GM08714 (cell line): ENCODE results near the gene STRIP1.

ENCODE experiments used
- H3K4me3 ChIP-seq: fragments of 200-500 bp; sonication (Bioruptor generic); 2 replicates; pipeline ENCODE4 v1.5.1; 2014; ENCODE audit warnings: mild to moderate bottlenecking, low read length, inconsistent platforms
- ZNF274 ChIP-seq: IDR thresholded peaks from 2 replicates; pipeline ENCODE4 v1.6.1; 2012; ENCODE audit warnings: mild to moderate bottlenecking, low read depth, low read length

The STRIP1 gene

DNA sequence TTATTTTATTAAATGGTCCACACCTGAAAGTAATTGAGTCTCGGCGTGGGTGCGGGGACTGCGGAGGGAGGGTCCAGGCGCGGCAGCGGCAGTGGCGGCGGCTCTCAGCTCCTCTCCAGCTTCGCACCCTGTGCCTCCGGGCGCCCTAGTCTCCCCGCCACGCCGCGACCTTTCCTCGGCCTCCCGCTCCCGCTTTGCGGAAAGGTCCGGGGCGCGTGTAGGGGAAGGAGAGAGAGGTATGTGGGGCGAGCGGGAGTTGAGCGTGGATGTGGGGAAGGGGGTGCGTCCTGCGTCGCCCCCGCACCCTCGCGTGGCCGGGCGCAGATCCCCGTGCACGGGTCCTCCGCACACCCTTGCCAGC is 49.4 kb downstream of the STRIP1 start:
- TF ChIP-seq ZNF274, result no peak
- H3K4me3 ChIP-seq, result peak overlapping the region; percentile 41; the same call in 1 of the 2 replicates

DNA sequence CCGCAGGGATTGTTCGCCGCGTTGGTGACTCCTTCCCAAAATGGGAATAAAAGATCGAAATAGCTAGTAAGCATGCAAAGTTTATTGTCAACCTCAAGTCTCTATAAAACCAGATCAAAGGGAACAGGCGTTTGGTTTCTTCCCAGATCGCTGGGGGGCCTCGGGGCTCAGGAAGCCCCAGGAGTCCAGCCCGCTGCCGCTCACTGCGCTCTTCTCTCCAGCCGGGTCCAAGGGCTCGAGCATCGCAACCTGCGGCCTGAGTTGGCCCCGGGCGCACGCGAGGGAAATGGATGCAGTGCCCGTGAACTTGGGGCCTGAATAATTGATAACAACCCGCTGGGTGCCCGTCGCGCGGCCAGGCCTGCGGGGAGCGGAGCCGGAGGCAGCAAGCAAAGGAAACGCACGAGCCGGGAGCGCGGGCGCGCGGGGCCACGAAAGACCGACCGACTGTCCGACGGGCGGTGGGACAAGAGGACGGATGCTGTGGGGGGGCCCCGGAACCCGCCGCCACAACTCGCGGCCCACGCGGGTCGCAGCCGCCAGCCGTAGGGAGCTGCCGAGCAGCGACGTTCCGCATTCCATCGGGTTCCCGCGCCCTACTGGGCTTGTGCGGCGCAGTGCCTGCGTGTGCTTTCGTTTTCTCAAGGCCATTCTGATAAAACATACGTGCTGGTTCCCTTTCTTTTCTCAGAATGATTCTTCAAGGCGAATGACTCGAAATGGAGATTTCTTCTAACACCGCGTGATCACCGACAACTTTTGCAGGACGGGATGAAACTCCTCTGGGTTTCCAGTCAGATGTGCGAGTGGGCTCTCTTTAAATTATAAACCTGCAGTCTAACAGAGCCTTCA is 50.0 kb downstream of the STRIP1 start:
- H3K4me3 ChIP-seq, result peak overlapping the region; percentile 41; the same call in 1 of the 2 replicates
- no peak for TF ChIP-seq ZNF274

DNA sequence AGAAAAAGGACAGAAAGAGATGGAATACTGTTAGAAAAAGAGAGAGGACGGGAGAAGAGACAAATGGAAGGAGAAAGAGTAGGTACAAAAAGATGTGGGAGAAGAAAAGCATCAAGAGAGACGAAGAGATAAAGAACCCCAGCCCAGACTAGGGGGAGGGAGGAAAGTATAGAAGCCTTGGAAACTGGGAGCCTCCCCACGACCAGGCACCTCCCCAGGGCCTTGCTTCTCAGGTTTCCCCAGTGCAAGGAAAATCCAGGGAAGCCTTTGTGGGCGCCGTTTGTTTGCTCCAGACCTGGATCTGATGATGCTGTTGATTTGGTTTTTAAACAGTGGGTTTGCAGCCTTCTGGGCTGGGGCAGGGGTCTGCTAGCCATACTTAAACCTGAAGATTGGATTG is 51.2 kb downstream of the STRIP1 start:
- no peak for TF ChIP-seq ZNF274
- no peak overlapping the region for H3K4me3 ChIP-seq

DNA sequence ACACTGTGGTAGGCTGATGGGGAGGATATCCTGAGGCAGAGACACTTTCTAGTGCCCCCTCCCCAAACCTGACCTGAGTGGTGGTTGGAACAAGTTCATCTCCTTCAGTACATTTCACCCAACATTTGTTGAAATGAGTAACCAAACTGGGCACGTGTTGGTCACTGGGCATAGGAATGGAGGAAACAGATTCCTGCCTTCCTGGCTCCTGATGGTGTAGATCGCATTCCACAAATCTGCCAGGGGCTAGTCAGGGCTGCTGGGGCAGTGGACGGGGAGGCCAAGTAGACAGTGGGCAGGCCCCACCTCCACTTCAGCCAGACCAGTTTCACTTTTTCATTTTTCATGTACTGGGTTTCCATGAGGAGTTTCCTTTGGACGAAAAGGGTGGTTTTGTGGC is 52.5 kb downstream of the STRIP1 start:
- no peak overlapping the region for H3K4me3 ChIP-seq
- no peak for TF ChIP-seq ZNF274

DNA sequence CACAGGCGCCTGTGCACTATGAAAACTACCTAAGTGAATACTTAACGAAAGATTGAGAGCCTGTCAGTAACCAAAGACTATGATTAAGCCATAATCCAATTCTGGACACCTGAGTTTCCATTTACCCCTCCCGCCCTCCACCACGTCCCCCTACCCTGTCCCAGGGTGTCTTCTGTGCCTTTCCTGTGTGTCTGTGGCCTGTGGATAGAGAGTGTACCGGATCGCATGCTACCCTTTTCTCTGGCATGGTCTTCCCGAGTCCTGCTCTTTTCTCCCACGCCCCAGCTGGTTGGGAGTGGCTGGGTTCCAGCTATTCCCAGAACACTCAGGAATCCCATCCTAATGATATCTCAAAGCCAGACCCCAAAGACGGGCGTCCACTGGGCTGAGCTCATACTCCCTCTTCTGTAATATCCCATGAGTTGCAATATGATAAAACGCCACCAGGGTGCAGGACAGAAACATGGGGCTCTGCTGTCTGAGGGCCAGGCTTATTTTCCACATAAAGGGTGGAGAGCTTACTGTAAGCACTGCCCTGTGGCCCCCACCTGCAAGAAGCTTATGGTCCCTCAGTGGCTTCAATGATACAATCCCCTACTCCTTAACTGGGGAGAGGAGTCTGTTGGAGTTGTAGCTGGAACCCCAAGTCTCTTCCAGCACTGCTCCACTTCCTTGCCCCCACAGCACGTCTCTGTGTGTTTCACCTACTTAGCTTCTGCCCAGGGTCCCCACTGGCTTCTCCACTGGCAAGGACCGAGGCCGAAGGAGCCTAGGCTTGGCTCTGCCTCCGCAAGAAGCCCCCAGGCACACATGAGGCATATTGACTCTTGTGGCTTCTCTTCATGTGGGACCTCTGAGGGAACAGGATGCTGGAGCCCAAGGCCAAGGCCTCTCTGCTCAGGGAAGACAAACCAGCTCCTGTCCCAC is 53.7 kb downstream of the STRIP1 start:
- no peak overlapping the region for H3K4me3 ChIP-seq
- TF ChIP-seq ZNF274, result no peak

DNA sequence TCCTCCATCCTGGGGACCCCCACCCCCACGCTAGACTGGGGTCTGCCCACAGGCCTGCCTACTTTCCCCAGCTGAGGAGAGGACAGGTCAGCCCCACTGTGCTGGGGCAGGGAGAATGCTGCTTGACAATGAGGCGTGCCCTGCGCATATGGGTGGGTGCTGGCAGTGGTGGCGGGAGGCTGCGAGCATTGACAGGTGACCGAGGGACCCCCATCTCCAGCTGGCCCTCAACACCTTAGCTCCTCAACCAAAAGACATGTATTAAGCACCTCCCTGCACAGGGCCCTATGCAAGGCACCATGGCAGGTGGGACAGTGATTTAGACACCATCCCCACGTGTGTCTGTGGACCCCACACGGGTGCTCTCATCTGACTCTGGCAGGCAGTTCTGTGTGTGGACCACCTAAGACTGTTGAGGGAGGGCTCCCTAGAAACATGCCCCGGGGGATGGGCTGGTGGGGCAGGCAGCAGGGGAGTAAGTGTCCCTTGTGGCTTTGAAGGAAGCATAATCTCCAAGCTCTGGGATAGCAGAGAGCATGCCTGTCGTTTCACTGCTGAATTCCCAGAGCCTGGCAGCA is 54.4 kb downstream of the STRIP1 start:
- TF ChIP-seq ZNF274, result no peak

DNA sequence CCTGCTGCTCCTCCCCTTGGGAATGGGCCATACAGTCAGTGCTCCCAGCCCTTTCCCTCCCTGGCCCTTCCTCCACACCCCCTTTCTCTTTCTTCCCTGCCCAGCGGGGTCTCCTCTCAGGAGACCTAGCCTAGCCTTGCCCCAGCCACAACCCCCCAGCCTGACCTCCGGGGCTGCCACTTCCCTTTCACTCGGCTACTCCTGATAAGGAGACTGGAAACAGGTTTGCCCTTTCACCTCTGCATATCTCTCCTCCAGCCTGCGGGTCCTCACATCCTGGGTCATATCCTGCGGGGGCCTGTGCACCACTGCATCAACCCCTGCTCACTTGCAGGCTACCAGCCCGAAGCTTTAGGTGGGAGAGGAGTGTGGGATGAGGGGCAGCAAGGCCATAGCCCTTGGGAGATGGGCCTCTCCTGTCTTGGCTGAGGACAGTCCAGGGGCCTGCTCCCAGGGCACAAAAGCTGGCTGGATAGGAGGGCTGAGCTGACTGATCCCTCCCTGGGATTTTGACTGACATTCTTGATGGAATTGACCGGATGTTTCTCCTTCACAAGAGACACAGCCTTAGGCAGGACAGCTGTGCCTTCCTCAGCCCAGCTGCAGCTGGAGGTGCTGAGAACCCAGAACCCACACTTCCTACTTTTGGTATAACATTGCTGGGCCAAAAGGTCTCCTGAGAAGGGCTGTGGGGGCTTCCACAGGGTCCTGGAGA is 55.3 kb downstream of the STRIP1 start:
- TF ChIP-seq ZNF274, result no peak

More for the DNA sequence above, 54.4 kb downstream of the STRIP1 start:
- no peak overlapping the region for H3K4me3 ChIP-seq

DNA sequence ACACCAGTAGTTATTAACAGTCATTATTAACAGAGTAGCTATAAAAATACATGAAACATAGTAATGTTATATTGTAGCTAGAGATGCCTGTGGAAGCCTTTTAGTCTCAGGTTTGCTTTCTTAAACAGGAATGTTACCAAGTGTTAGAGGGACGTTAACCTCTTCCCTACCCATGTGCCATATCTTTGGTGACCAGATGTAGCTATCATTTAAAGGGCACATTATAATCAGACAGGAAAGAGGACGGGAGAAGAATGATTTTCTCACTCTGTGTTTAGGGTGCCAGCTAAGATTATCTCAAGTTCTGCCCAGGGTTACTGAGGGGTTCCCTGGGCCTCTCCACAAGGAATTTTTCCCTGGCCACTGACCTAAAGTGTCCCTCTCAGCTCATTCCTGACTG is 57.0 kb downstream of the STRIP1 start:
- no peak overlapping the region for H3K4me3 ChIP-seq

More for the DNA sequence above, 55.3 kb downstream of the STRIP1 start:
- no peak overlapping the region for H3K4me3 ChIP-seq

DNA sequence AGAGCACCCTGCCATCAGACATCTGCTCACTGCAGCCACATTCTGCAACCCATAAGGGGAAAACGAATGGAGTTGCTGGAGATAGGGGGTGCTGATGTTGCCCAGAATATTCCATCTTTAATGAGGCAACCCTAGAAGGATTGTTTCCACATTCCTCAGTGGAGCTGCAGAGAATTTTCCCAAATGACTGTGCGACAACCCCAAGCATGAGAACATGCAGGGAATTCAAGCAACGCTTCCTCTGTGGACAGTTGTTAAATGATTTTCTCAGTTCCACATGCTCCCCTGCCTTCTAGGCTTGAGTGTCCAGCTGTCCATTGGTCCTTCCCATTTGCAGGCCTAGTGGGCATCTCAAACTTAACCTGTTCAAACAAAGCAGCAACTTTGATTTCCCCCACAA is 57.4 kb downstream of the STRIP1 start:
- no peak for TF ChIP-seq ZNF274
- H3K4me3 ChIP-seq, result no peak overlapping the region

More for the DNA sequence above, 57.0 kb downstream of the STRIP1 start:
- no peak for TF ChIP-seq ZNF274

DNA sequence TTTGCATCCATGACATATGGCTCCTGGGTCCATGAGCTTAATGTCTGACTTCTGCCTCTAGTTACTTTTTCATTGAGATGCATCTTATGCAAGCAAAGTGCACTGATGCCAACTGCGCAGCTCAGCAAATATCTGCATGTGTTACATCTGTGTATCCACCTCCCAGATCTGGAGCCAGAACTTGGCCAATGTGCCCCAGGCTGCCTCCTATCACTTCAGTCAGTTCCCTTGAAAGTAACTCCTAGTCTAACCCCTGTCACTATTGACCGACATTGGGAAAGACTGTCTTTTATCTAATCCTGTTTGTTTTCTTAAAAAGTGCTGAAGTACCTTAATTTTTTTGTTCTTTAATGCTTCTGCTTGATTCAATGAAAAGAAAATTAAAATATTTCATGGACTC is 58.6 kb downstream of the STRIP1 start:
- TF ChIP-seq ZNF274, result no peak
- no peak overlapping the region for H3K4me3 ChIP-seq

DNA sequence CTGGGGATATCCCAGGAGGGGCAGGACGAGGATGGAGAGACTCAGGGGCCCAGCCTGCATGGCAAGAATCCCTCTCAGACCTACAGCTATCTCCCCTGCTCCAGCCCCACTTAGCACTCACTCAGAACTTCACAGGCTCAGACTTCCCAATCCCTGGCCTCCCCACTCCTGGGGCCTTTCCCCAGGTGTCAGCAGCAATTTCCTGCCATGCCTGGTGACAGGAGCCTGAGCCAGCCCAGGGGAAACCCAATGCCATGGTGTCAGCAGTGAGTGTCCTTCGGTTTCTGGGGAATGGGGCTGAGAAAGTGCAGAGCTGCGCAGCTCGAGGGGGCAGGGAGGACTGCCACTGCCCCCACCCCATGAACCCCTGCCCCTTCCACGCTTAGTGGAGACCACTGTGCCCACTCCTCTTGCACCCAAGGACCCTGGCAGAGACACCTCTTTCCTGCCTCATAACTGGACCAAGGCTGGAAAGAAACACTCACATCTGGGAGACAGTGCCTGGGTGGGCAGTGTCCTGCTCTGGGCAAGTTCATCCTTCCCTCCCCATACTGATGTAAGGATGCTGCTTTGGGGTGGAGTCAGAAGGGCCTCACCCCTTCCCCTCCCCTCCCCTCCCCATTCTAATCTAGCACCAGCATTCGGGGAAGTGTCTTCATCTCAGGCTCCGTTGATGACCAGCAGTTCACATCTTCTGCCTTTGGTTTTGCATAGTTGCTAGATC is 60.7 kb downstream of the STRIP1 start:
- TF ChIP-seq ZNF274, result no peak
- no peak overlapping the region for H3K4me3 ChIP-seq

DNA sequence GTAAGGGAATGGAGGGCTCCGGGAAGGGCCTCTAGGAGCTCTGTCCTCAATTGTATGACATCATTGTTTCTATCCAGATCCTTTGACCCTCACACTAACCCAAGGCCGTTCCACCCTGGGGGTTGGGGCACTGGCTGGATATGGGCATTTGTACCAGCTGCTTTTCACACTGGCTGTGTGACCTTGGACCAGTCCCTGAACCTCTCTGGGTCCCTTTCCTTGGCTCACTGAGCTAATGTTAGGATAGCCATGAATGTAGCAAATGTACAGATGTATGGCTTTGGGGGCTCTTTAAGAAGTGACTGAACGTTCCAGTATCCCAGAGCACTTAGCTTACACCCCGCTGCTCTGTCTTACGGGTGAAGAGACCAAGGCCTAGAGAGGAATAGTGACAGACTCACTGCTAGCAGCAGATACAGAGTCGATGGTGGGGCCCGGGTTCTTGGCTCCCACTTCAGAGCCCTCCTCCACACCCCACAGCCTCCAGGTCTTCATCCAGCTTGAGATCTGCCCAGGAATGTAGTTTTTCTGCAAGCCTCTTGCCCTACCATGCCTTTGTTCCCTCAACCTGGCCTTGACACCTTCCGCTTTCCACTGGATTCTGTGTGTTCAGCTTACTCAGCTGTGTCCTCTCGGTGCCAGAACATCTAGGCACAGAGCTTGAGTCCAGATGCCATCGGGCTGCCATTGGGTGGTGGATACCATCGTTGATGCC is 63.2 kb downstream of the STRIP1 start:
- H3K4me3 ChIP-seq, result no peak overlapping the region
- no peak for TF ChIP-seq ZNF274
